HG03025 (cell line): ENCODE results near the gene EMILIN2.
"Not testable (repeated sequence)": the region's sequence is repeated elsewhere in the genome, so short reads cannot be mapped to it uniquely, and the experiment has no call there.

Source experiments
- ATAC-seq: cut with Tn5 transposase; IDR thresholded peaks from one replicate; pipeline ENCODE4 v1.9.1; 2021; ENCODE audit warnings: mild to moderate bottlenecking, moderate library complexity; ENCODE audit not compliant: unreplicated experiment, low FRiP score

Gene EMILIN2

GRCh38 chr18:2913398-2914005, 66.7 kb downstream of the EMILIN2 start:
- ATAC-seq, result no peak

GRCh38 chr18:2914185-2914880, 67.5 kb downstream of the EMILIN2 start:
- ATAC-seq, result no peak

GRCh38 chr18:2914881-2915240, 68.1 kb downstream of the EMILIN2 start:
- ATAC-seq, result no peak

- not testable (repeated sequence) for ATAC-seq
Observed at GRCh38 chr18:2915486-2915885, 68.7 kb downstream of the EMILIN2 start.

- no peak for ATAC-seq
Observed at GRCh38 chr18:2916184-2916583, 69.4 kb downstream of the EMILIN2 start.

- ATAC-seq, result no peak
Observed at GRCh38 chr18:2917259-2918047, 70.6 kb downstream of the EMILIN2 start.

- ATAC-seq, result no peak
Observed at GRCh38 chr18:2918761-2919550, 72.2 kb downstream of the EMILIN2 start.

GRCh38 chr18:2919600-2919999, 72.8 kb downstream of the EMILIN2 start:
- no peak for ATAC-seq

GRCh38 chr18:2920027-2920426, 73.2 kb downstream of the EMILIN2 start:
- no peak for ATAC-seq

GRCh38 chr18:2920546-2921343, 73.9 kb downstream of the EMILIN2 start:
- ATAC-seq, result no peak

- ATAC-seq, result no peak
Observed at GRCh38 chr18:2921778-2922177, 75.0 kb downstream of the EMILIN2 start.

GRCh38 chr18:2923464-2923863, 76.7 kb downstream of the EMILIN2 start:
- ATAC-seq, result no peak

- no peak for ATAC-seq
Observed at GRCh38 chr18:2924920-2925319, 78.1 kb downstream of the EMILIN2 start.

- ATAC-seq, result no peak
Observed at GRCh38 chr18:2926528-2926927, 79.7 kb downstream of the EMILIN2 start.

- ATAC-seq, result no peak
Observed at GRCh38 chr18:2927745-2928144, 80.9 kb downstream of the EMILIN2 start.

GRCh38 chr18:2932247-2933181, 85.7 kb downstream of the EMILIN2 start:
- ATAC-seq, result no peak

- ATAC-seq, result no peak
Observed at GRCh38 chr18:2933995-2934394, 87.2 kb downstream of the EMILIN2 start.

- no peak for ATAC-seq
Observed at GRCh38 chr18:2935438-2936192, 88.8 kb downstream of the EMILIN2 start.
